ENCODE results near the gene RSAD1.

The RSAD1 gene

GRCh38 chr17:50478391-50479381, at the start of gene RSAD1:
Gene RSAD1, plus strand, starts transcription at chr17:50478860. Its CDS starts 25 bp downstream, at chr17:50478885.
- peak; percentile 57 to 69 for DNase-seq (ENCODE audit: low read depth in 2 of 2, low spot score in 1 of 2)

GRCh38 chr17:50429793-50430192, 48.9 kb upstream of the RSAD1 start:
- DNase-seq (ENCODE audit: low read depth in 2 of 2, low spot score in 1 of 2), result no peak

- no peak for DNase-seq (ENCODE audit: low read depth in 2 of 2, low spot score in 1 of 2)
These were observed 47.6 kb upstream of the RSAD1 start for GRCh38 chr17:50430821-50431618.

DNA sequence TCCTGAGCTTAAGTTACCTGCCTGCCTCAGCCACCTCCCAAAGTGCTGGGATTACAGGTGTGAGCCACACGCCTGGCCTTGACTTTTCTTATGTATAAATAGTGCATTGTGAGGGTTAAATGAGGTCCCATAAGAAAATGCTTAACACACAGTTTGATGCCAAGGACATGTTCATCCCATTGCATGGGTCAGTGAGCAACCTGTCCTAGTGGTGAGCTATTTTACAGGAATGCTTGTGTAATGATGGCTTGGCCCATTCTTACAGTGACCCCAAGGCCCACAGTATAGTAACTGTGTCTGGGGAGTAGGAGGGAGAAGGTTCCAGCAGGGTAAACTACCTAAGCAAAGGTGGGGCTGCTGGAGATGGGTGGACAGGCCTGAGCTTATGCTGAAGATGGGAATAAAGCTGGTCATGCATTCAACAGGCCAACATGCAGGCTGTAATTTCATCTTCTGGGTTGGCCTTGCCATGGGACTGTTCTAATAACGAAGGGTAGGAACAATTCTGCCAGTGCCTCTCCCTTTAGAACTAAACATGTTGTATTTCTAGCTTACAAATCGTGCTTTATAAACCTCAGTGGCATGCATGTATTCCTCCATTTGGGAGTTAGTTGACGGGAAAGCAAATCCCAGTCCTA, 46.4 kb upstream of the RSAD1 start:
- DNase-seq (ENCODE audit: low read depth in 2 of 2, low spot score in 1 of 2), result no peak

- DNase-seq (ENCODE audit: low read depth in 2 of 2, low spot score in 1 of 2), result no peak
These were observed 41.3 kb upstream of the RSAD1 start for GRCh38 chr17:50437409-50437808.

- DNase-seq (ENCODE audit: low read depth in 2 of 2, low spot score in 1 of 2), result no peak
These were observed 39.7 kb upstream of the RSAD1 start for GRCh38 chr17:50439008-50439407.

GRCh38 chr17:50440172-50440837, 38.4 kb upstream of the RSAD1 start:
- DNase-seq (ENCODE audit: low read depth in 2 of 2, low spot score in 1 of 2), result no peak

DNA sequence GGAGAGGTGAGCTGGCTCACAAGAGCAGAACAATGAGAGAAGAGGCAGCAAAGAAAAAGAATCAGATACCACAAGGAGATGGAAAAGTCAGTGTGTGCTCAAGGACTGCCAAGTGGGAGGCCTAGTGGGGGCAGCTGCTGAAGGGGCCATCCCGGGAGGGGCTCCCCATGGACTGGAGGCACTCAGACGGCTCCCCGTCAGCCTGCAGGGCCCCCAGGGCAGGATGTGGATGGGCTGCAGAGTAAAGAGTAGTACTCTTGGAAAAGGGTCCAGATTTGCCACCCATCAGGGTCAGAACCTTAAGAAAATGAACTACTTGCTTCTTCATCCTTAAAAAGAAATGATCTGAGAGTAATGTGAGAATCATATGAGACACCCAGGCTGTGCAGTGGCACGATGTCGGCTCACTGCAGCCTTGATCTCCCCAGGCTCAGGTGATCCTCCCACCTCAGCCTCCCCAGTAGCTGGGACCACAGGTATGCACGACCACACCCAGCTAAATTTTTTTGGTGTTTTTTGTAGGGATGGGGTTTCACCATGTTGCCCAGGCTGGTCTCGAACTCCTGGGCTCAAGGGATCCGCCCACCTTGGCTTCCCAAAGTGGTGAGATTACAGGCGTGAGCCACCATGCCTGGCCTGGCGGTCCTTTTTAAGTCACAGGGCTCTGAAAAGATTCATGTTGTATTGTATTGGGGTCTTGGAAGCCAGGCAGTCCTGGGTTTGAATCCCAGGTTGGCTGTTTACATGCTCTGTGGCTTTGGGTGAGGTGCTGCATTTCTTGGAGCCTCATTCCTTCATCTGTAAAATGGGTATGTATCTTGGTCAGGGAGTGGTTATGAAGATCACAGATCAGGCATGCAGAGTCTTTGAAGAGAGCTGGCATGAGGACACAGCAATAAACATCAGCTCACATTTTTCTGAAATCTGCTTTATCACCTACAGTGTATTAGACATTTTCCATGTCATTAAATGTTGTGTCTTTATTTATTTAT, 37.5 kb upstream of the RSAD1 start:
- DNase-seq (ENCODE audit: low read depth in 2 of 2, low spot score in 1 of 2), result no peak

GRCh38 chr17:50443505-50443974, 35.1 kb upstream of the RSAD1 start:
- DNase-seq (ENCODE audit: low read depth in 2 of 2, low spot score in 1 of 2), result no peak

- no peak for DNase-seq (ENCODE audit: low read depth in 2 of 2, low spot score in 1 of 2)
These were observed 33.6 kb upstream of the RSAD1 start for GRCh38 chr17:50444841-50445715.

- DNase-seq (ENCODE audit: low read depth in 2 of 2, low spot score in 1 of 2), result no peak
These were observed 32.8 kb upstream of the RSAD1 start for GRCh38 chr17:50445730-50446325.

DNA sequence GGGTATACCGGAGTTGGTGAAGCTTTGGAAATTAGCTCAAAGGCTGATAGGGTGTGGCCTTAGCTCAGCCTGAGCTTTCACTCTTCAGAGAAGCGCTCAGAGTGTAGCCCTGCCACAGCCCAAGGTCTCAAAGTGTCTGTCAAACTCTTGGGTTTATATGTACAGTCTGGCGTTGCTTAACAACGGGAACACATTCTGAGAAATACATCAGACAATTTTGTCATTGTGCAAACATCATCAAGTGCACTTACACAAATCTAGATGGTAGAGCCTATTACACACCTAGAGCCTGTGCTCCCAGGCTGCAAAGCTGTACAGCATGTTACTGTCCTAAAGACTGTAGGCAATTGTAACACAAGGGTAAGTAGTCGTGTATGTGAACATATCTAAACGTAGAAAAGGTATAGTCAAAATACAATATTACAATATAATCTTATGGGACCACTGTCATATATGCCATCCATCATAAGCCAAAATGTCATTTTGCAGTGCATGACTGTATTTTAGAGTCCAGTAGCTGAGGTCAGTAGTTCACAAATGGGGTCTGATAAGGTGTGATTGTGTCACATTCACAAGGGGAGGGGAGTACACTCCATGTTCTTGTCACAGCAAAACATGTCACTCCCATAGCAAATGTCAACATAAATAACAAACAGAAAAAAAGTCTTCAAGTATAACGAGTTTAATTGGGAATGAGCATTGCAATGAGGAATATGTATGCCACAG, 30.6 kb upstream of the RSAD1 start:
- DNase-seq (ENCODE audit: low read depth in 2 of 2, low spot score in 1 of 2), result no peak

- DNase-seq (ENCODE audit: low read depth in 2 of 2, low spot score in 1 of 2), result no peak
These were observed 30.0 kb upstream of the RSAD1 start for GRCh38 chr17:50448643-50449042.

- no peak for DNase-seq (ENCODE audit: low read depth in 2 of 2, low spot score in 1 of 2)
These were observed 26.6 kb upstream of the RSAD1 start for GRCh38 chr17:50451943-50452629.

DNA sequence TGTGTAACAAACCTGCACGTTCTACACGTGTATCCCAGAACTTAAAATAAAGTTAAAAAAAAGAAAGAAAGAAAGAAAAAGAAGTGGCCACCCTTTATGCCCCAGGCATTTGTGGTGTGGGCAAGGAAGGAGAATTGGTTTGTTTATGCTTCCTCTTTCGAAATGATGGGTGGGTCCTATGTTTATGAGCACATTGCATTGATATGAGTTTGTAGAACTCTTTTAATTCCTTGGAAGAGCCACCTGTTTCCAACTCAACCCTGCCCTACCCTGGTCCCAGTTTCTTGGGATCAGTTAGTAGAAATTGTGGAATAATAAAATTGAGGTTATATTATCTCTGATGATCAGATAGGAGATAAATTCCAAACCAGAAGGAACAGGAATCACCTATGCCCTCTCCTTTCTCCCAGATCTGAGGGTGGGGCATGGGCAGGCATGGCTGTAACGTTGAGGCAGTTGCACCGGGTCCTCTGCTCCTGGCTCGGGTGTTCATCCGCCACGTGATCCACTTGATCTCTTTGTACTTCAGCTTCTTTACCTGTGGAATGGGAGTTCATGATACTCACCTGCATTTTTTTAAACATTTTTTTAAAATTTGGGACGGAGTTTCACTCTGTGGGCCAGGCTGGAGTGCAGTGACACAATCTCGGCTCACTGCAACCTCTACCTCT, 25.9 kb upstream of the RSAD1 start:
- DNase-seq (ENCODE audit: low read depth in 2 of 2, low spot score in 1 of 2), result no peak

- no peak for DNase-seq (ENCODE audit: low read depth in 2 of 2, low spot score in 1 of 2)
These were observed 24.8 kb upstream of the RSAD1 start for GRCh38 chr17:50453901-50454300.
